IMR-90 (cell line): Measurements from ENCODE around the gene PSEN1.

Experiments used
- NFE2L2 ChIP-seq: fragments of 150-350 bp; IDR thresholded peaks from 2 replicates; pipeline ENCODE4 v1.6.1; 2016; ENCODE audit warnings: low read depth, mild to moderate bottlenecking, low read length
- RAD21 ChIP-seq: IDR thresholded peaks from 2 replicates; pipeline ENCODE4 v1.6.1; 2012; ENCODE audit warnings: low read length, improper control_type of control experiment
- TF ChIP-seq, protein P1 (sequence below): conservative IDR thresholded peaks from 2 replicates; pipeline ENCODE4 v1.5.1; 2012; ENCODE audit warnings: mild to moderate bottlenecking, low read depth, low read length, improper control_type of control experiment

DNA sequence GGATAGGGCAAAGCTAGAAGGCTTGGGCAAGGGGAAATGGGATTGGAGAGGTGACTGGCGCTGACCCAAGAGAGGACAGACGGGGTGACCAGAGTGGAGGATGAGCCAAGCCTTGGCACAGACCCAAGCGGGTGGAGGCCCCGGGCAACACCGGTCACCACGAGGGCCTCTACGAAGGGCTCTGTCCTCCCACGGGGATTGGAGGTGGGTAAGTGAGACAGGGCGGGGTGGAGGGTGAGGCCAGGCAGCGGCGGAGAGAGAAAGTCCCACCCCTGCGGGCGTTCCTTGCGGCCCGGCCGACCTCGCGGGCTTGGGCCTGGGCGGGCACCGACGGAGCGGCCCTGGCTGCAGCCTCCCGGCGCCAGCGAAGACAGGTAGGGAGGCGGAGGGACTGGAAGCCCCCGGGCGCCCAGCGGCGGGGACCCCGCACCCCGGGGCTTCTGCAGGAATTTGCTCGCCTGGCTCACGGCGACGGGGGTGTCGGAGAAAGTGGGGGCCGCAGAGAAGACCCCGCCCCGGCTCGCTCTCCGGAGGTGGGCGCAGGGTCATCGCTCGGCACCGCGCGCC lies 101.0 kb downstream of the PSEN1 start, which contains the start of gene PAPLN:
- TF ChIP-seq RAD21 (no peak), NFE2L2 (no peak)
- TF ChIP-seq, protein P1, sequence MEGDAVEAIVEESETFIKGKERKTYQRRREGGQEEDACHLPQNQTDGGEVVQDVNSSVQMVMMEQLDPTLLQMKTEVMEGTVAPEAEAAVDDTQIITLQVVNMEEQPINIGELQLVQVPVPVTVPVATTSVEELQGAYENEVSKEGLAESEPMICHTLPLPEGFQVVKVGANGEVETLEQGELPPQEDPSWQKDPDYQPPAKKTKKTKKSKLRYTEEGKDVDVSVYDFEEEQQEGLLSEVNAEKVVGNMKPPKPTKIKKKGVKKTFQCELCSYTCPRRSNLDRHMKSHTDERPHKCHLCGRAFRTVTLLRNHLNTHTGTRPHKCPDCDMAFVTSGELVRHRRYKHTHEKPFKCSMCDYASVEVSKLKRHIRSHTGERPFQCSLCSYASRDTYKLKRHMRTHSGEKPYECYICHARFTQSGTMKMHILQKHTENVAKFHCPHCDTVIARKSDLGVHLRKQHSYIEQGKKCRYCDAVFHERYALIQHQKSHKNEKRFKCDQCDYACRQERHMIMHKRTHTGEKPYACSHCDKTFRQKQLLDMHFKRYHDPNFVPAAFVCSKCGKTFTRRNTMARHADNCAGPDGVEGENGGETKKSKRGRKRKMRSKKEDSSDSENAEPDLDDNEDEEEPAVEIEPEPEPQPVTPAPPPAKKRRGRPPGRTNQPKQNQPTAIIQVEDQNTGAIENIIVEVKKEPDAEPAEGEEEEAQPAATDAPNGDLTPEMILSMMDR, result no peak
